ENCODE measurements around the gene GPR39. TPM values are rescaled to one million over a fixed set of nuclear protein-coding genes. Genes with fewer than 3 reads are reported as not detected.
"Not testable (repeated sequence)": the region's sequence is repeated elsewhere in the genome, so short reads cannot be mapped to it uniquely, and the experiment has no call there.

GPR39 gene
- total RNA-seq, 1 donor from 2014 or later: 7.1 TPM

- Histone ChIP-seq H3K27me3 (ENCODE audit: control insufficient read depth, insufficient read depth, low read length) (no peaks in the 10 kb centered on the region), H3K36me3 (ENCODE audit: control insufficient read depth, insufficient read depth, low read length) (no peaks in the 10 kb centered on the region), H3K4me3 (ENCODE audit: low read depth, low read length) (no peak overlapping the region)
- DNase-seq (ENCODE audit: low read depth): no peak
- TF ChIP-seq CTCF (IDR thresholded peaks at IDR 0.05; ENCODE audit: insufficient read depth, low read length, severe bottlenecking): no peak
- no peak for FAIRE-seq
Measured at GRCh38 chr2:132390076-132390475, 26.5 kb upstream of the GPR39 start.

GRCh38 chr2:132391378-132391777 is 25.2 kb upstream of the GPR39 start:
- TF ChIP-seq CTCF (IDR thresholded peaks at IDR 0.05; ENCODE audit: insufficient read depth, low read length, severe bottlenecking): no peak
- Histone ChIP-seq H3K4me3 (ENCODE audit: low read depth, low read length) (no peak overlapping the region), H3K36me3 (ENCODE audit: control insufficient read depth, insufficient read depth, low read length) (no peaks in the 10 kb centered on the region), H3K27me3 (ENCODE audit: control insufficient read depth, insufficient read depth, low read length) (no peaks in the 10 kb centered on the region)
- FAIRE-seq: no peak
- DNase-seq (ENCODE audit: low read depth): no peak

GRCh38 chr2:132392221-132392620 is 24.4 kb upstream of the GPR39 start:
- Histone ChIP-seq H3K36me3 (ENCODE audit: control insufficient read depth, insufficient read depth, low read length) (no peaks in the 10 kb centered on the region), H3K27me3 (ENCODE audit: control insufficient read depth, insufficient read depth, low read length) (no peaks in the 10 kb centered on the region), H3K4me3 (ENCODE audit: low read depth, low read length) (no peak overlapping the region)
- TF ChIP-seq CTCF (IDR thresholded peaks at IDR 0.05; ENCODE audit: insufficient read depth, low read length, severe bottlenecking): no peak
- FAIRE-seq (no peak), DNase-seq (ENCODE audit: low read depth) (no peak)

GRCh38 chr2:132392879-132393278 is 23.7 kb upstream of the GPR39 start:
- DNase-seq (ENCODE audit: low read depth) (no peak), FAIRE-seq (no peak)
- H3K4me3 ChIP-seq (ENCODE audit: low read depth, low read length): no peak overlapping the region
- no peaks in the 10 kb centered on the region for H3K36me3 ChIP-seq (ENCODE audit: control insufficient read depth, insufficient read depth, low read length)
- no peaks in the 10 kb centered on the region for H3K27me3 ChIP-seq (ENCODE audit: control insufficient read depth, insufficient read depth, low read length)
- TF ChIP-seq CTCF (IDR thresholded peaks at IDR 0.05; ENCODE audit: insufficient read depth, low read length, severe bottlenecking): no peak

GRCh38 chr2:132397042-132397441 is 19.6 kb upstream of the GPR39 start:
- not testable (repeated sequence) for H3K36me3 ChIP-seq (ENCODE audit: control insufficient read depth, insufficient read depth, low read length); DNase-seq (ENCODE audit: low read depth); FAIRE-seq; H3K27me3 ChIP-seq (ENCODE audit: control insufficient read depth, insufficient read depth, low read length); H3K4me3 ChIP-seq (ENCODE audit: low read depth, low read length)

GRCh38 chr2:132400169-132400900 is 16.3 kb upstream of the GPR39 start:
- no peaks in the 10 kb centered on the region for H3K36me3 ChIP-seq (ENCODE audit: control insufficient read depth, insufficient read depth, low read length)
- no peaks in the 10 kb centered on the region for H3K27me3 ChIP-seq (ENCODE audit: control insufficient read depth, insufficient read depth, low read length)
- FAIRE-seq: no peak
- peak; percentile 34 for TF ChIP-seq CTCF (IDR thresholded peaks at IDR 0.05; ENCODE audit: insufficient read depth, low read length, severe bottlenecking)
- peak; percentile 72 for DNase-seq (ENCODE audit: low read depth)
- no peak overlapping the region for H3K4me3 ChIP-seq (ENCODE audit: low read depth, low read length)

Data from bronchial epithelial cell (primary cell).